ENCODE data around the gene RAB2B. TPM values are rescaled to one million over a fixed set of nuclear protein-coding genes. Genes with fewer than 3 reads are reported as not detected.

Gene RAB2B
- 10 to 100 TPM; 30.5 to 31.6 TPM for total RNA-seq
- polyA plus RNA-seq: 10 to 100 TPM in 1 of 2 donors, 1 to 10 TPM in 1; 8.6 to 21.7 TPM
- long read RNA-seq, donor 1, partial matches to known transcripts: 0 of 3 reads
- long read RNA-seq, donor 1, other reads (novel, unspliced or antisense): 2 of 3 reads
- long read RNA-seq, donor 2, partial matches to known transcripts: 0 of 6 reads
- long read RNA-seq, donor 2, other reads (novel, unspliced or antisense): 6 of 6 reads

GRCh38 chr14:21476925-21477681 is at the start of gene RAB2B, which contains the start of gene TOX4:
RAB2B (minus strand) TSS chr14:21476959; CDS start chr14:21476872, 87 bp downstream.
TOX4 (plus strand) TSS chr14:21477195; CDS start chr14:21477279, 84 bp downstream.
- Histone ChIP-seq H3K27me3 (ENCODE audit: control insufficient read depth in 1 of 2, insufficient read depth in 2 of 2, low read length in 1 of 2) (no peaks in the 10 kb centered on the region), H3K4me1 (ENCODE audit: control insufficient read depth in 1 of 2, insufficient read depth in 2 of 2, low read length in 2 of 2) (no peaks in the 10 kb centered on the region), H3K9me3 (ENCODE audit: control insufficient read depth, low read length) (no peaks in the 10 kb centered on the region), H3K4me3 (ENCODE audit: low read length in 2 of 2) (peak within 1 kb of the TSS; percentile 68 to 87), H3K27ac (ENCODE audit: low read depth in 1 of 2, low read length in 2 of 2) (peak within 1 kb of the TSS in 1 of 2 donors; percentile 87), H3K36me3 (ENCODE audit: control insufficient read depth in 1 of 2, insufficient read depth in 2 of 2, low read length in 1 of 2) (no peaks in the 10 kb centered on the region)
- DNase-seq (peak; percentile 96 to 97), ATAC-seq (ENCODE audit: low FRiP score) (peak; percentile 100)
- 0 to 1% methylated on average over 46 to 49 of the region's 49 CpGs for WGBS, 2 donors
- intact Hi-C loops (cut with DNase I): loop anchor here (2.0 to 5.0 kb wide), 2 partner anchors 20 to 35 kb away; partner anchors contain the start of genes METTL3 (in 2 of the 2) and CHD8 (in 1 of the 2)

- Histone ChIP-seq H3K27me3 (ENCODE audit: control insufficient read depth in 1 of 2, insufficient read depth in 2 of 2, low read length in 1 of 2) (no peaks in the 10 kb centered on the region), H3K4me1 (ENCODE audit: control insufficient read depth in 1 of 2, insufficient read depth in 2 of 2, low read length in 2 of 2) (no peaks in the 10 kb centered on the region), H3K9me3 (ENCODE audit: control insufficient read depth, low read length) (no peaks in the 10 kb centered on the region), H3K27ac (ENCODE audit: low read depth in 1 of 2, low read length in 2 of 2) (no peak within 1 kb of the TSS), H3K36me3 (ENCODE audit: control insufficient read depth in 1 of 2, insufficient read depth in 2 of 2, low read length in 1 of 2) (no peaks in the 10 kb centered on the region), H3K4me3 (ENCODE audit: low read length in 2 of 2) (peak within 1 kb of the TSS; percentile 62 to 97)
- intact Hi-C loops (cut with DNase I): loop anchor here in 1 of 2 donors (1.0 kb wide), 1 partner anchor 15 kb away; the partner anchor contains the start of gene METTL3
- whole genome bisulfite sequencing, 2 donors: 0 to 1% methylated on average over 35 to 43 of the region's 43 CpGs
- ATAC-seq (ENCODE audit: low FRiP score) (peak; percentile 89), DNase-seq (peak; percentile 83 to 91)
These were observed 49.4 kb upstream of the RAB2B start, which contains the start of gene SALL2 for GRCh38 chr14:21525962-21526671. SALL2 (minus strand) TSS chr14:21526346; CDS start chr14:21526127, 219 bp downstream.

- intact Hi-C loops (cut with DNase I): no loop called here
- no peak for DNase-seq
- WGBS, 2 donors: 24 to 36% methylated on average over 8 to 12 of the region's 12 CpGs
These were observed 48.8 kb upstream of the RAB2B start for GRCh38 chr14:21525571-21525961.

GRCh38 chr14:21524575-21525490 is 48.1 kb upstream of the RAB2B start:
- DNase-seq: peak in 1 of 2 donors; percentile 76
- intact Hi-C loops (cut with DNase I): no loop called here
- Histone ChIP-seq H3K27ac (ENCODE audit: low read depth in 1 of 2, low read length in 2 of 2) (no peak overlapping the region), H3K27me3 (ENCODE audit: control insufficient read depth in 1 of 2, insufficient read depth in 2 of 2, low read length in 1 of 2) (no peaks in the 10 kb centered on the region), H3K4me1 (ENCODE audit: control insufficient read depth in 1 of 2, insufficient read depth in 2 of 2, low read length in 2 of 2) (no peaks in the 10 kb centered on the region), H3K9me3 (ENCODE audit: control insufficient read depth, low read length) (no peaks in the 10 kb centered on the region), H3K4me3 (ENCODE audit: low read length in 2 of 2) (no peak overlapping the region), H3K36me3 (ENCODE audit: control insufficient read depth in 1 of 2, insufficient read depth in 2 of 2, low read length in 1 of 2) (no peaks in the 10 kb centered on the region)
- no peak for ATAC-seq (ENCODE audit: low FRiP score)
- 81 to 88% methylated on average over 18 of the region's 18 CpGs for WGBS, 2 donors

More at GRCh38 chr14:21525571-21525961, 48.8 kb upstream of the RAB2B start:
- no peaks in the 10 kb centered on the region for H3K36me3 ChIP-seq (ENCODE audit: control insufficient read depth in 1 of 2, insufficient read depth in 2 of 2, low read length in 1 of 2)
- no peak overlapping the region for H3K27ac ChIP-seq (ENCODE audit: low read depth in 1 of 2, low read length in 2 of 2)
- peak overlapping the region; percentile 62 to 97 for H3K4me3 ChIP-seq (ENCODE audit: low read length in 2 of 2)
- no peaks in the 10 kb centered on the region for H3K4me1 ChIP-seq (ENCODE audit: control insufficient read depth in 1 of 2, insufficient read depth in 2 of 2, low read length in 2 of 2)
- no peaks in the 10 kb centered on the region for H3K27me3 ChIP-seq (ENCODE audit: control insufficient read depth in 1 of 2, insufficient read depth in 2 of 2, low read length in 1 of 2)
- peak; percentile 43 for ATAC-seq (ENCODE audit: low FRiP score)
- no peaks in the 10 kb centered on the region for H3K9me3 ChIP-seq (ENCODE audit: control insufficient read depth, low read length)

- DNase-seq (no peak), ATAC-seq (ENCODE audit: low FRiP score) (no peak)
- no peaks in the 10 kb centered on the region for H3K4me1 ChIP-seq (ENCODE audit: control insufficient read depth in 1 of 2, insufficient read depth in 2 of 2, low read length in 2 of 2)
- H3K36me3 ChIP-seq (ENCODE audit: control insufficient read depth in 1 of 2, insufficient read depth in 2 of 2, low read length in 1 of 2): no peaks in the 10 kb centered on the region
- no peaks in the 10 kb centered on the region for H3K27me3 ChIP-seq (ENCODE audit: control insufficient read depth in 1 of 2, insufficient read depth in 2 of 2, low read length in 1 of 2)
- no peak overlapping the region for H3K4me3 ChIP-seq (ENCODE audit: low read length in 2 of 2)
- no peak overlapping the region for H3K27ac ChIP-seq (ENCODE audit: low read depth in 1 of 2, low read length in 2 of 2)
- intact Hi-C loops (cut with DNase I): no loop called here
- WGBS, 2 donors: 77 to 78% methylated on average over 7 of the region's 7 CpGs
- H3K9me3 ChIP-seq (ENCODE audit: control insufficient read depth, low read length): no peaks in the 10 kb centered on the region
These were observed 46.4 kb upstream of the RAB2B start for GRCh38 chr14:21523203-21523602.

GRCh38 chr14:21521501-21521900 is 44.7 kb upstream of the RAB2B start:
- H3K4me1 ChIP-seq (ENCODE audit: control insufficient read depth in 1 of 2, insufficient read depth in 2 of 2, low read length in 2 of 2): no peaks in the 10 kb centered on the region

GRCh38 chr14:21520767-21521166 is 44.0 kb upstream of the RAB2B start:
- H3K4me3 ChIP-seq (ENCODE audit: low read length in 2 of 2): no peak overlapping the region
- WGBS, 2 donors: 89 to 93% methylated on average over 1 of the region's 1 CpG
- H3K4me1 ChIP-seq (ENCODE audit: control insufficient read depth in 1 of 2, insufficient read depth in 2 of 2, low read length in 2 of 2): no peaks in the 10 kb centered on the region
- intact Hi-C loops (cut with DNase I): no loop called here
- no peaks in the 10 kb centered on the region for H3K36me3 ChIP-seq (ENCODE audit: control insufficient read depth in 1 of 2, insufficient read depth in 2 of 2, low read length in 1 of 2)
- DNase-seq (no peak), ATAC-seq (ENCODE audit: low FRiP score) (no peak)
- H3K27me3 ChIP-seq (ENCODE audit: control insufficient read depth in 1 of 2, insufficient read depth in 2 of 2, low read length in 1 of 2): no peaks in the 10 kb centered on the region
- no peak overlapping the region for H3K27ac ChIP-seq (ENCODE audit: low read depth in 1 of 2, low read length in 2 of 2)
- H3K9me3 ChIP-seq (ENCODE audit: control insufficient read depth, low read length): no peaks in the 10 kb centered on the region

More at GRCh38 chr14:21521501-21521900, 44.7 kb upstream of the RAB2B start:
- H3K36me3 ChIP-seq (ENCODE audit: control insufficient read depth in 1 of 2, insufficient read depth in 2 of 2, low read length in 1 of 2): no peaks in the 10 kb centered on the region
- 49 to 60% methylated on average over 2 of the region's 2 CpGs for WGBS, 2 donors
- H3K27me3 ChIP-seq (ENCODE audit: control insufficient read depth in 1 of 2, insufficient read depth in 2 of 2, low read length in 1 of 2): no peaks in the 10 kb centered on the region
- no peaks in the 10 kb centered on the region for H3K9me3 ChIP-seq (ENCODE audit: control insufficient read depth, low read length)
- DNase-seq: no peak
- no peak overlapping the region for H3K4me3 ChIP-seq (ENCODE audit: low read length in 2 of 2)
- no peak for ATAC-seq (ENCODE audit: low FRiP score)
- intact Hi-C loops (cut with DNase I): no loop called here
- H3K27ac ChIP-seq (ENCODE audit: low read depth in 1 of 2, low read length in 2 of 2): no peak overlapping the region

- no peak overlapping the region for H3K4me3 ChIP-seq (ENCODE audit: low read length in 2 of 2)
- no peak for DNase-seq
- H3K27me3 ChIP-seq (ENCODE audit: control insufficient read depth in 1 of 2, insufficient read depth in 2 of 2, low read length in 1 of 2): no peaks in the 10 kb centered on the region
- WGBS, 2 donors: 59 to 67% methylated on average over 2 of the region's 2 CpGs
- no peaks in the 10 kb centered on the region for H3K9me3 ChIP-seq (ENCODE audit: control insufficient read depth, low read length)
- no peak for ATAC-seq (ENCODE audit: low FRiP score)
- H3K4me1 ChIP-seq (ENCODE audit: control insufficient read depth in 1 of 2, insufficient read depth in 2 of 2, low read length in 2 of 2): no peaks in the 10 kb centered on the region
- intact Hi-C loops (cut with DNase I): no loop called here
- no peaks in the 10 kb centered on the region for H3K36me3 ChIP-seq (ENCODE audit: control insufficient read depth in 1 of 2, insufficient read depth in 2 of 2, low read length in 1 of 2)
- no peak overlapping the region for H3K27ac ChIP-seq (ENCODE audit: low read depth in 1 of 2, low read length in 2 of 2)
These were observed 42.0 kb upstream of the RAB2B start for GRCh38 chr14:21518725-21519124.
